Astrocyte (in vitro differentiated cells and primary cell): ENCODE results near the gene CHURC1. TPM values are rescaled to one million over a fixed set of nuclear protein-coding genes. Genes with fewer than 3 reads are reported as not detected.

ENCODE experiments used
- DNase-seq: peaks from one replicate; pipeline ENCODE4 v3.0.0-alpha.2; 2010; ENCODE audit warnings: low read depth
- FAIRE-seq: peaks from 2 replicates; lab custom pipeline; 2011; peaks lifted over from hg19 to GRCh38; lab: Jason Lieb, UNC
- H2AFZ ChIP-seq: 2 replicates; pipeline ENCODE4 v1.6.0; 2012; ENCODE audit warnings: low read depth, low read length, inconsistent platforms
- H3K27ac ChIP-seq: 2 replicates; pipeline ENCODE4 v1.5.1; 2011; ENCODE audit warnings: low read depth, low read length, inconsistent platforms
- H3K27me3 ChIP-seq: 2 replicates; pipeline ENCODE4 v1.6.0; 2011; ENCODE audit warnings: low read length, inconsistent platforms; ENCODE audit not compliant: insufficient read depth
- H3K36me3 ChIP-seq: 2 replicates; pipeline ENCODE4 v1.5.1; 2011; ENCODE audit warnings: low read length, inconsistent platforms; ENCODE audit not compliant: insufficient read depth
- H3K4me1 ChIP-seq: 2 replicates; pipeline ENCODE4 v1.5.1; 2011; ENCODE audit warnings: low read length, inconsistent platforms; ENCODE audit not compliant: insufficient read depth
- H3K4me2 ChIP-seq: 2 replicates; pipeline ENCODE4 v1.6.0; 2012; ENCODE audit warnings: low read length, inconsistent platforms
- H3K4me3 ChIP-seq: 2 replicates; pipeline ENCODE4 v1.5.1; 2011; ENCODE audit warnings: low read depth, mild to moderate bottlenecking, low read length, inconsistent platforms; ENCODE audit not compliant: insufficient read depth
- H3K79me2 ChIP-seq: 2 replicates; pipeline ENCODE4 v1.6.0; 2012; ENCODE audit warnings: mild to moderate bottlenecking, low read length, inconsistent platforms; ENCODE audit not compliant: insufficient read depth
- H3K9ac ChIP-seq: 2 replicates; pipeline ENCODE4 v1.6.0; 2012; ENCODE audit warnings: mild to moderate bottlenecking, low read length, inconsistent platforms
- H3K9me3 ChIP-seq: 2 replicates; pipeline ENCODE4 v1.5.1; 2012; ENCODE audit warnings: low read depth, mild to moderate bottlenecking, low read length, inconsistent platforms; ENCODE audit not compliant: insufficient read depth
- H4K20me1 ChIP-seq: 2 replicates; pipeline ENCODE4 v1.6.0; 2012; ENCODE audit warnings: low read length, inconsistent platforms; ENCODE audit not compliant: insufficient read depth
- H3K27ac Mint-ChIP-seq: one replicate; pipeline ENCODE4 v1.8.0; 2021; ENCODE audit warnings: mild to moderate bottlenecking, mixed read lengths; ENCODE audit not compliant: unreplicated experiment
- H3K27me3 Mint-ChIP-seq: one replicate; pipeline ENCODE4 v1.8.0; 2021; ENCODE audit warnings: low read depth, mixed read lengths; ENCODE audit not compliant: unreplicated experiment
- H3K36me3 Mint-ChIP-seq: one replicate; pipeline ENCODE4 v1.8.0; 2021; ENCODE audit warnings: low read depth, mixed read lengths; ENCODE audit not compliant: unreplicated experiment
- H3K4me1 Mint-ChIP-seq: one replicate; pipeline ENCODE4 v1.8.0; 2021; ENCODE audit warnings: low read depth, mixed read lengths; ENCODE audit not compliant: unreplicated experiment
- H3K4me3 Mint-ChIP-seq: one replicate; pipeline ENCODE4 v1.8.0; 2021; ENCODE audit warnings: mild to moderate bottlenecking, moderate library complexity, mixed read lengths; ENCODE audit not compliant: unreplicated experiment
- H3K9me3 Mint-ChIP-seq: one replicate; pipeline ENCODE4 v1.8.0; 2021; ENCODE audit warnings: mild to moderate bottlenecking, mixed read lengths; ENCODE audit not compliant: unreplicated experiment
- EZH2 ChIP-seq: IDR thresholded peaks from 2 replicates; pipeline ENCODE4 v1.6.1; 2012; ENCODE audit warnings: mild to moderate bottlenecking, low read length, inconsistent platforms; ENCODE audit not compliant: insufficient read depth
- total RNA-seq: library from RNA; stranded (reverse); gene quantifications from 2 replicates; pipeline ENCODE4 v1.2.1, GENCODE V29; 2021
- TF ChIP-seq, protein P1 (sequence below): IDR thresholded peaks from 2 replicates; pipeline ENCODE4 v1.5.1; 2011; ENCODE audit warnings: low read depth, mild to moderate bottlenecking, inconsistent platforms, low read length, moderate library complexity; ENCODE audit not compliant: insufficient read depth

CHURC1 gene
- total RNA-seq, 1 donor from 2014 or later, result 48.1 TPM

- no peaks in the 10 kb centered on the region for H3K9me3 ChIP-seq
- H3K36me3 ChIP-seq, result no peaks in the 10 kb centered on the region
- H4K20me1 ChIP-seq, result peaks cover 30% of the 10 kb centered on the region
- Mint-ChIP-seq H3K4me1 (peaks cover 25% of the 10 kb centered on the region), H3K4me3 (peak overlapping the region; percentile 85), H3K9me3 (peaks cover 2% of the 10 kb centered on the region), H3K27ac (no peak overlapping the region), H3K27me3 (peaks cover 3% of the 10 kb centered on the region), H3K36me3 (peaks cover 8% of the 10 kb centered on the region)
- H3K27ac ChIP-seq, result no peak overlapping the region
- H3K79me2 ChIP-seq, result peaks cover 4% of the 10 kb centered on the region
- peak overlapping the region; percentile 61 for H3K4me3 ChIP-seq
- peak overlapping the region; percentile 66 for H2AFZ ChIP-seq
- no peaks in the 10 kb centered on the region for H3K27me3 ChIP-seq
- DNase-seq (no peak), FAIRE-seq (no peak)
- peaks cover 19% of the 10 kb centered on the region for H3K4me1 ChIP-seq
- H3K9ac ChIP-seq, result peak overlapping the region; percentile 78
- no peak for TF ChIP-seq EZH2
- TF ChIP-seq, protein P1, sequence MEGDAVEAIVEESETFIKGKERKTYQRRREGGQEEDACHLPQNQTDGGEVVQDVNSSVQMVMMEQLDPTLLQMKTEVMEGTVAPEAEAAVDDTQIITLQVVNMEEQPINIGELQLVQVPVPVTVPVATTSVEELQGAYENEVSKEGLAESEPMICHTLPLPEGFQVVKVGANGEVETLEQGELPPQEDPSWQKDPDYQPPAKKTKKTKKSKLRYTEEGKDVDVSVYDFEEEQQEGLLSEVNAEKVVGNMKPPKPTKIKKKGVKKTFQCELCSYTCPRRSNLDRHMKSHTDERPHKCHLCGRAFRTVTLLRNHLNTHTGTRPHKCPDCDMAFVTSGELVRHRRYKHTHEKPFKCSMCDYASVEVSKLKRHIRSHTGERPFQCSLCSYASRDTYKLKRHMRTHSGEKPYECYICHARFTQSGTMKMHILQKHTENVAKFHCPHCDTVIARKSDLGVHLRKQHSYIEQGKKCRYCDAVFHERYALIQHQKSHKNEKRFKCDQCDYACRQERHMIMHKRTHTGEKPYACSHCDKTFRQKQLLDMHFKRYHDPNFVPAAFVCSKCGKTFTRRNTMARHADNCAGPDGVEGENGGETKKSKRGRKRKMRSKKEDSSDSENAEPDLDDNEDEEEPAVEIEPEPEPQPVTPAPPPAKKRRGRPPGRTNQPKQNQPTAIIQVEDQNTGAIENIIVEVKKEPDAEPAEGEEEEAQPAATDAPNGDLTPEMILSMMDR, result no peak
- peak overlapping the region; percentile 93 for H3K4me2 ChIP-seq
Observed at GRCh38 chr14:64971491-64971942, 57.3 kb downstream of the CHURC1 start.

GRCh38 chr14:64971943-64972791 lies 57.9 kb downstream of the CHURC1 start, which contains the start of gene RAB15:
TSS of gene RAB15 (minus strand) at chr14:64972336. CDS start at chr14:64972076, 260 bp downstream.
- peaks cover 3% of the 10 kb centered on the region for H3K27me3 Mint-ChIP-seq

More at GRCh38 chr14:64971943-64972791, 57.9 kb downstream of the CHURC1 start, which contains the start of gene RAB15:
- peaks cover 25% of the 10 kb centered on the region for H3K4me1 Mint-ChIP-seq
- no peak for TF ChIP-seq EZH2
- TF ChIP-seq, protein P1, result no peak
- H4K20me1 ChIP-seq, result peaks cover 30% of the 10 kb centered on the region
- H3K36me3 Mint-ChIP-seq, result peaks cover 8% of the 10 kb centered on the region
- peak within 1 kb of the TSS; percentile 85 for H3K4me3 Mint-ChIP-seq
- peaks cover 19% of the 10 kb centered on the region for H3K4me1 ChIP-seq
- no peaks in the 10 kb centered on the region for H3K36me3 ChIP-seq
- H3K4me3 ChIP-seq, result peak within 1 kb of the TSS; percentile 61
- H3K9ac ChIP-seq, result peak within 1 kb of the TSS; percentile 78
- DNase-seq (no peak), FAIRE-seq (no peak)
- no peak within 1 kb of the TSS for H3K27ac ChIP-seq
- peaks cover 2% of the 10 kb centered on the region for H3K9me3 Mint-ChIP-seq
- H2AFZ ChIP-seq, result peak within 1 kb of the TSS; percentile 92
- H3K27me3 ChIP-seq, result peaks cover 4% of the 10 kb centered on the region
- H3K4me2 ChIP-seq, result peak within 1 kb of the TSS; percentile 93
- H3K9me3 ChIP-seq, result no peaks in the 10 kb centered on the region
- H3K27ac Mint-ChIP-seq, result peak within 1 kb of the TSS; percentile 41
- peaks cover 4% of the 10 kb centered on the region for H3K79me2 ChIP-seq
